Body of pancreas (tissue), 4 donors: ENCODE data around the gene NGEF. TPM values are rescaled to one million over a fixed set of nuclear protein-coding genes. Genes with fewer than 3 reads are reported as not detected.

Source experiments
- ATAC-seq: fragments of 150-250 bp; one replicate; pipeline ENCODE4 v1.9.1; 2016
- DNase-seq, 4 donors: peaks; one replicate each; pipeline ENCODE4 v3.0.0-alpha.2; 2019
- H3K27ac ChIP-seq, 4 donors: fragments of 200-600 bp; sonication (generic); 1 replicate in 3 of 4; 2 replicates in 1 of 4; pipeline versions ENCODE4 v1.5.1 to v1.6.1; 2016 to 2019; ENCODE audit warnings: mild to moderate bottlenecking in 1 of 4, mixed read lengths in 1 of 4, moderate library complexity in 1 of 4
- H3K27me3 ChIP-seq, 2 donors: fragments of 200-600 bp; sonication (generic); one replicate each; pipeline ENCODE4 v1.6.0; 2016; ENCODE audit warnings: mild to moderate bottlenecking in 1 of 2
- H3K36me3 ChIP-seq, 2 donors: fragments of 200-600 bp; sonication (generic); replicated peaks in 1 of 2; 2 replicates each; pipeline ENCODE4 v1.5.1; 2016; ENCODE audit warnings: low read depth in 2 of 2; ENCODE audit not compliant: insufficient read depth in 1 of 2
- H3K4me1 ChIP-seq: fragments of 200-600 bp; sonication (generic); one replicate; pipeline ENCODE4 v1.6.0; 2016
- H3K4me3 ChIP-seq, 2 donors: fragments of 200-600 bp; sonication (generic); 1 replicate in 1 of 2; 2 replicates in 1 of 2; pipeline ENCODE4 v1.5.1; 2016 to 2019
- H3K9me3 ChIP-seq, 3 donors: fragments of 200-600 bp; sonication (generic); 1 replicate in 2 of 3; 2 replicates in 1 of 3; pipeline ENCODE4 v1.5.1; 2016
- CTCF ChIP-seq, 7 experiments: fragments of 450-650 bp in 4 of 7; fragments of 200-600 bp in 3 of 7; sonication (generic) in 3 of 7; IDR thresholded peaks; one replicate each; pipeline ENCODE4 v1.5.1; 2016 to 2019; ENCODE audit warnings: antibody characterized with exemption in 7 of 7
- POLR2A ChIP-seq, 3 donors: fragments of 450-650 bp; IDR thresholded peaks; one replicate each; pipeline ENCODE4 v1.6.1; 2016; ENCODE audit warnings: antibody characterized with exemption in 3 of 3, mild to moderate bottlenecking in 2 of 3
- WGBS, 2 donors: methylation state at CpG; one replicate each; pipeline ENCODE4 v1.1.5; 2017; 5-methylcytosine and 5-hydroxymethylcytosine counted together
- intact Hi-C: fragments of 100-400 bp; cut with DNase I; formaldehyde crosslinking; loops from one replicate; pipeline ENCODE4 v1.15.1; 2023
- total RNA-seq, 2 donors: library from RNA; depleted of rRNA; stranded (reverse); fragments of >200 nt; gene quantifications; one replicate each; pipeline ENCODE4 v1.1.0, GENCODE V29; 2016

Gene NGEF
- total RNA-seq, 2 donors from 2014 or later: 4.9 to 7.0 TPM

GRCh38 chr2:232967474-232967873 is 45.6 kb downstream of the NGEF start:
- Histone ChIP-seq H3K9me3 (no peaks in the 10 kb centered on the region), H3K27ac (no peak overlapping the region), H3K36me3 (no peaks in the 10 kb centered on the region), H3K4me1 (no peaks in the 10 kb centered on the region), H3K27me3 (no peaks in the 10 kb centered on the region), H3K4me3 (no peak overlapping the region)
- TF ChIP-seq CTCF (IDR thresholded peaks at IDR 0.05) (no peak), POLR2A (IDR thresholded peaks at IDR 0.05) (no peak)
- 49 to 54% methylated on average over 2 of the region's 2 CpGs for WGBS, 2 donors
- ATAC-seq (no peak), DNase-seq (no peak)
- intact Hi-C loops: no loop called here

GRCh38 chr2:232966122-232966521 is 46.9 kb downstream of the NGEF start:
- TF ChIP-seq POLR2A (IDR thresholded peaks at IDR 0.05): no peak
- TF ChIP-seq CTCF (IDR thresholded peaks at IDR 0.05): no peak
- Histone ChIP-seq H3K4me1 (no peaks in the 10 kb centered on the region), H3K4me3 (no peak overlapping the region), H3K27me3 (no peaks in the 10 kb centered on the region), H3K27ac (no peak overlapping the region), H3K9me3 (no peaks in the 10 kb centered on the region), H3K36me3 (no peaks in the 10 kb centered on the region)
- ATAC-seq (no peak), DNase-seq (no peak)
- 73 to 82% methylated on average over 4 to 5 of the region's 5 CpGs for WGBS, 2 donors
- intact Hi-C loops: no loop called here

- H3K27ac ChIP-seq: no peak overlapping the region
- TF ChIP-seq CTCF (IDR thresholded peaks at IDR 0.05) (no peak), POLR2A (IDR thresholded peaks at IDR 0.05) (no peak)
- no peak overlapping the region for H3K4me3 ChIP-seq
- no peaks in the 10 kb centered on the region for H3K9me3 ChIP-seq
- ATAC-seq (no peak), DNase-seq (no peak)
- WGBS, 2 donors: 92 to 96% methylated on average over 1 of the region's 1 CpG
- H3K27me3 ChIP-seq: no peaks in the 10 kb centered on the region
- intact Hi-C loops: no loop called here
- no peaks in the 10 kb centered on the region for H3K4me1 ChIP-seq
- no peaks in the 10 kb centered on the region for H3K36me3 ChIP-seq
These were observed 49.1 kb downstream of the NGEF start for GRCh38 chr2:232963913-232964312.

GRCh38 chr2:232960862-232961261 is 52.2 kb downstream of the NGEF start:
- ATAC-seq: no peak
- DNase-seq: no peak
- no peak overlapping the region for H3K4me3 ChIP-seq
- no peaks in the 10 kb centered on the region for H3K27me3 ChIP-seq
- H3K36me3 ChIP-seq: no peaks in the 10 kb centered on the region
- H3K4me1 ChIP-seq: no peaks in the 10 kb centered on the region
- intact Hi-C loops: no loop called here
- no peak overlapping the region for H3K27ac ChIP-seq
- TF ChIP-seq POLR2A (IDR thresholded peaks at IDR 0.05): no peak
- TF ChIP-seq CTCF (IDR thresholded peaks at IDR 0.05): no peak
- no peaks in the 10 kb centered on the region for H3K9me3 ChIP-seq
- WGBS, 2 donors: 64 to 82% methylated on average over 2 of the region's 2 CpGs

GRCh38 chr2:232959139-232959538 is 53.9 kb downstream of the NGEF start:
- intact Hi-C loops: no loop called here
- Histone ChIP-seq H3K4me1 (no peaks in the 10 kb centered on the region), H3K4me3 (no peak overlapping the region), H3K9me3 (no peaks in the 10 kb centered on the region), H3K27ac (no peak overlapping the region), H3K27me3 (no peaks in the 10 kb centered on the region), H3K36me3 (no peaks in the 10 kb centered on the region)
- ATAC-seq: no peak
- no peak for TF ChIP-seq CTCF (IDR thresholded peaks at IDR 0.05)
- no peak for TF ChIP-seq POLR2A (IDR thresholded peaks at IDR 0.05)
- 83 to 86% methylated on average over 4 of the region's 4 CpGs for WGBS, 2 donors
- DNase-seq: no peak
